OCI-LY3 (cell line): ENCODE data around the gene TCP11L1.

Source experiments
- CTCF ChIP-seq: fragments of 200-600, 300-600 bp; sonication (generic); IDR thresholded peaks from 2 replicates; pipeline ENCODE4 v1.5.1; 2014; ENCODE audit warnings: antibody characterized with exemption, low read length, low read depth
- EZH2phosphoT487 ChIP-seq: fragments of 200-600 bp; shearing (Covaris generic); IDR thresholded peaks from 2 replicates; pipeline ENCODE4 v1.6.1; 2018; ENCODE audit warnings: antibody characterized with exemption, mixed run types, low read depth

GRCh38 chr11:33018840-33019239, 20.5 kb upstream of the TCP11L1 start:
- no peak for TF ChIP-seq CTCF
- no peak for TF ChIP-seq EZH2phosphoT487
